PC-9 (cell line): ENCODE measurements around the gene PCDH1. TPM values are rescaled to one million over a fixed set of nuclear protein-coding genes. Genes with fewer than 3 reads are reported as not detected.

ENCODE experiments used
- BruUV-seq: library from RNA; stranded (reverse); fragments of 400-500 nt; replicated peaks from 2 replicates; lab custom pipeline; 2021; lab: Mats Ljungman, UMichigan
- CTCF ChIA-PET: fragments of 300-600 bp; sonication (Branson Sonifier 250); formaldehyde crosslinking; loops from one replicate; lab custom pipeline; 2022; ENCODE audit warnings: antibody characterized with exemption; lab: Charles Lee
- POLR2A ChIA-PET: fragments of 300-600 bp; sonication (Branson Sonifier 250); formaldehyde crosslinking; loops from one replicate; lab custom pipeline; 2022; ENCODE audit warnings: antibody characterized with exemption; ENCODE audit not compliant: unreplicated experiment; lab: Charles Lee
- DNase-seq, 2 experiments: peaks; one replicate each; pipeline versions ENCODE4 v3.0.0 to v3.0.0-alpha.2; 2015 to 2022; ENCODE audit warnings: mixed read lengths in 1 of 2
- H2AFZ ChIP-seq: fragments of 200-600 bp; sonication (generic); 2 replicates; pipeline ENCODE4 v1.8.1; 2017; ENCODE audit warnings: antibody characterized with exemption
- H3F3A ChIP-seq: fragments of 200-600 bp; sonication (generic); 2 replicates; pipeline ENCODE4 v1.8.1; 2017; ENCODE audit warnings: antibody characterized with exemption, mild to moderate bottlenecking, low read depth; ENCODE audit not compliant: insufficient read depth
- H3K27ac ChIP-seq: fragments of 200-600 bp; sonication (generic); 2 replicates; pipeline ENCODE4 v1.6.1; 2016; ENCODE audit warnings: mixed run types
- H3K27me3 ChIP-seq: fragments of 200-600 bp; sonication (generic); 2 replicates; pipeline ENCODE4 v1.6.1; 2016; ENCODE audit warnings: low read depth, mixed run types; ENCODE audit not compliant: insufficient read depth
- H3K36me3 ChIP-seq: fragments of 200-600 bp; sonication (generic); 2 replicates; pipeline ENCODE4 v1.6.1; 2016; ENCODE audit warnings: low read depth, mixed run types
- H3K4me1 ChIP-seq: fragments of 200-600 bp; sonication (generic); replicated peaks from 2 replicates; pipeline ENCODE4 v1.6.1; 2016; ENCODE audit warnings: mixed run types; ENCODE audit not compliant: insufficient read depth
- H3K4me2 ChIP-seq: fragments of 200-600 bp; sonication (generic); 2 replicates; pipeline ENCODE4 v1.6.1; 2017; ENCODE audit warnings: mixed run types
- H3K4me3 ChIP-seq: fragments of 200-600 bp; sonication (generic); 2 replicates; pipeline ENCODE4 v1.6.1; 2016; ENCODE audit warnings: mixed run types
- H3K79me2 ChIP-seq: fragments of 200-600 bp; sonication (generic); 2 replicates; pipeline ENCODE4 v1.6.1; 2017; ENCODE audit warnings: low read depth, mixed run types
- H3K9me2 ChIP-seq: fragments of 200-600 bp; sonication (generic); 2 replicates; pipeline ENCODE4 v1.8.1; 2017; ENCODE audit warnings: mild to moderate bottlenecking; ENCODE audit not compliant: insufficient read depth
- H3K9me3 ChIP-seq: fragments of 200-600 bp; sonication (generic); 2 replicates; pipeline ENCODE4 v1.8.1; 2016; ENCODE audit warnings: low read depth; ENCODE audit not compliant: insufficient read depth
- H4K20me1 ChIP-seq: fragments of 200-600 bp; sonication (generic); 2 replicates; pipeline ENCODE4 v1.8.1; 2017; ENCODE audit not compliant: insufficient read depth
- EZH2 ChIP-seq: fragments of 200-600 bp; sonication (generic); IDR thresholded peaks from 2 replicates; pipeline ENCODE4 v1.8.0; 2017; ENCODE audit warnings: antibody characterized with exemption, low read depth
- intact Hi-C: fragments of 100-400 bp; cut with micrococcal nuclease; formaldehyde crosslinking; loops from one replicate; pipeline ENCODE4 v1.10.0; 2022; ENCODE audit not compliant: unreplicated experiment
- total RNA-seq: library from RNA; stranded (reverse); gene quantifications from 2 replicates; pipeline ENCODE4 v1.2.3, GENCODE V29; 2021
- TF ChIP-seq, protein P1 (sequence below): fragments of 200-600 bp; sonication (generic); conservative IDR thresholded peaks from 2 replicates; pipeline ENCODE4 v1.6.1; 2017; ENCODE audit warnings: mixed run types, antibody characterized with exemption, mild to moderate bottlenecking, moderate library complexity

Gene PCDH1
- total RNA-seq, 1 experiment from 2014 or later = 88.5 TPM

DNA sequence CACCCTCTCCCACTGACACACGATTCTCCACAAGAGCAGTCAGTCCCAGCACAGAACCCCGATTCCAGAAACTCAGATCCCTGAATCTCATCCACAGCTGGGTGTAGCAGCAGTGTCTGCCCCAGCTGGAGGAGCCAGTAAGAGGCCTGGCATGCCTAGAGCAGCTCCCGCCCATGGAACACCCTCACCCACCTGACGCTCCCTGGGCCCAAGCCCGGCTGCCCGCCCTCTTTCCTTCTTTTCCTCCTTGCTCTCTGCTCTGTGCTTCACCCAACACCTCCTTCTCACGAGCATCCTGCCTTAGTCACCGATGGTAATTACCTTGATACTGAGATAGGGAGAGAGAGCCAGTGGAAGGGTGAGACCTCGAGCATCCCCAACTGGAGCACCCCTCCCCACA lies 8.7 kb downstream of the PCDH1 start:
- Histone ChIP-seq H3K4me3 (no peak overlapping the region), H3F3A (peaks cover 71% of the 10 kb centered on the region), H2AFZ (no peak overlapping the region), H3K79me2 (peaks cover 96% of the 10 kb centered on the region), H3K9me3 (no peaks in the 10 kb centered on the region), H3K36me3 (peaks cover 47% of the 10 kb centered on the region), H3K27me3 (no peaks in the 10 kb centered on the region), H3K27ac (peak overlapping the region; percentile 73), H3K4me2 (peak overlapping the region; percentile 58), H3K4me1 (peaks cover 99% of the 10 kb centered on the region), H3K9me2 (no peaks in the 10 kb centered on the region), H4K20me1 (peaks cover 66% of the 10 kb centered on the region)
- ChIA-PET CTCF (interaction anchor here (0.8 kb wide), 1 partner anchor 10 kb away, joined by 5 read pairs; no protein-coding TSS in a partner anchor), POLR2A (interaction anchor here (0.6 kb wide), 3 partner anchors 9 to 131 kb away, joined by 4 to 8 read pairs (median 6); no protein-coding TSS in a partner anchor)
- intact Hi-C loops = no loop called here
- DNase-seq = peak; percentile 89 to 90
- TF ChIP-seq, protein P1, sequence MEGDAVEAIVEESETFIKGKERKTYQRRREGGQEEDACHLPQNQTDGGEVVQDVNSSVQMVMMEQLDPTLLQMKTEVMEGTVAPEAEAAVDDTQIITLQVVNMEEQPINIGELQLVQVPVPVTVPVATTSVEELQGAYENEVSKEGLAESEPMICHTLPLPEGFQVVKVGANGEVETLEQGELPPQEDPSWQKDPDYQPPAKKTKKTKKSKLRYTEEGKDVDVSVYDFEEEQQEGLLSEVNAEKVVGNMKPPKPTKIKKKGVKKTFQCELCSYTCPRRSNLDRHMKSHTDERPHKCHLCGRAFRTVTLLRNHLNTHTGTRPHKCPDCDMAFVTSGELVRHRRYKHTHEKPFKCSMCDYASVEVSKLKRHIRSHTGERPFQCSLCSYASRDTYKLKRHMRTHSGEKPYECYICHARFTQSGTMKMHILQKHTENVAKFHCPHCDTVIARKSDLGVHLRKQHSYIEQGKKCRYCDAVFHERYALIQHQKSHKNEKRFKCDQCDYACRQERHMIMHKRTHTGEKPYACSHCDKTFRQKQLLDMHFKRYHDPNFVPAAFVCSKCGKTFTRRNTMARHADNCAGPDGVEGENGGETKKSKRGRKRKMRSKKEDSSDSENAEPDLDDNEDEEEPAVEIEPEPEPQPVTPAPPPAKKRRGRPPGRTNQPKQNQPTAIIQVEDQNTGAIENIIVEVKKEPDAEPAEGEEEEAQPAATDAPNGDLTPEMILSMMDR = no peak
- BruUV-seq = no TSS peak

DNA sequence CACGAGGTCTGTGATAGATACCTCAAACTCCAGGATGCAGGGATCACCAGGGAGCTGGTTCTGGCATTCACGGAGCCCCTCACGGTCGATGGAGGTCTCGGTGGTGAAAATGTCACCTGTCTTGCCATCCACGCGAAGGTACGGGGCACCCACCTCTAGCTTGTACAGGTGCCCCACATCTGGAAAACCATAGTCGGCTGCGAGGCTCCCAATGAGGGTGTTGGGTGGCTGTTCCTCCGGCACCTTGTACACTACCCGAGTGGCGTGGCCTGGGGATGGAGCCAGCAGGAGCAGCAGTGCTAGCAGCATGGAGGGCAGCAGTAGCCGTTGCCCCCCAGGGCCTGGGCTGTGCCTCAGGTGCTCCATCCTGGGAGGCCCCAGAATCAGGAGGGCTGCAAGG lies 9.2 kb downstream of the PCDH1 start:
- H3K4me2 ChIP-seq = peak overlapping the region; percentile 34
- intact Hi-C loops = no loop called here
- no peak for DNase-seq
- H3K4me1 ChIP-seq = peaks cover 97% of the 10 kb centered on the region
- TF ChIP-seq EZH2 = no peak
- TF ChIP-seq, protein P1 = no peak
- H3K79me2 ChIP-seq = peaks cover 96% of the 10 kb centered on the region
- no peak overlapping the region for H3K4me3 ChIP-seq
- peaks cover 71% of the 10 kb centered on the region for H3F3A ChIP-seq
- POLR2A ChIA-PET = interaction anchor here (0.6 kb wide), 2 partner anchors 9 to 130 kb away, joined by 4 to 8 read pairs; no protein-coding TSS in a partner anchor
- peaks cover 66% of the 10 kb centered on the region for H4K20me1 ChIP-seq
- CTCF ChIA-PET = interaction anchor here (0.8 kb wide), 1 partner anchor 10 kb away, joined by 5 read pairs; no protein-coding TSS in a partner anchor
- H3K36me3 ChIP-seq = peaks cover 51% of the 10 kb centered on the region
- no peaks in the 10 kb centered on the region for H3K9me3 ChIP-seq
- H3K27me3 ChIP-seq = no peaks in the 10 kb centered on the region
- H3K9me2 ChIP-seq = no peaks in the 10 kb centered on the region
- H2AFZ ChIP-seq = no peak overlapping the region
- H3K27ac ChIP-seq = peak overlapping the region; percentile 73; the same call in 1 of the 2 replicates
- BruUV-seq = no TSS peak

DNA sequence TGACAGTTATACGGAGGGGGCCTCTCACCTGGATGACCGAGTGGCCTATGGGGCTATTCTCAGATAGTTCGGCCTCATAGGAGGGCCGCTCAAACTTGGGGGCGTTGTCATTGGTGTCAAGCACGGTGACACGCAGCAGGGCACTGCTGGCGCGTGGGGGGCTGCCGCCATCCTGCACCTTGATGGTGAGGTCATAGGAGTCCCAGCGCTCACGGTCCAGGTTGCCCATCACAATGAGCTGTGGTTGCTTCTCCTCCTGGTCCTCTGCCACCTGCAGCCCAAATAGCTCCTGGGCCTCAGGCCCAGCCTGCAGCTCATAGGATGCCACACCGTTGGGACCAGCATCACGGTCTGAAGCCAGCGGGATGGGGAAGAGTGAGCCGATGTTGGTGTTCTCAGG lies 9.7 kb downstream of the PCDH1 start:
- no peaks in the 10 kb centered on the region for H3K9me2 ChIP-seq
- H3K9me3 ChIP-seq = no peaks in the 10 kb centered on the region
- peaks cover 53% of the 10 kb centered on the region for H3K36me3 ChIP-seq
- no peak overlapping the region for H3K4me3 ChIP-seq
- no peak overlapping the region for H3K4me2 ChIP-seq
- CTCF ChIA-PET = no interaction called here
- no peak overlapping the region for H2AFZ ChIP-seq
- no peaks in the 10 kb centered on the region for H3K27me3 ChIP-seq
- peak overlapping the region; percentile 78; the same call in 1 of the 2 replicates for H3K27ac ChIP-seq
- TF ChIP-seq EZH2 = no peak
- TF ChIP-seq, protein P1 = no peak
- POLR2A ChIA-PET = no interaction called here
- H4K20me1 ChIP-seq = peaks cover 66% of the 10 kb centered on the region
- peaks cover 92% of the 10 kb centered on the region for H3K4me1 ChIP-seq
- peaks cover 96% of the 10 kb centered on the region for H3K79me2 ChIP-seq
- no peak for DNase-seq
- H3F3A ChIP-seq = peaks cover 72% of the 10 kb centered on the region
- BruUV-seq = no TSS peak
- intact Hi-C loops = no loop called here
